Measurements from ENCODE around the gene ANKRD40CL.

ANKRD40CL gene

GRCh38 chr17:50719924-50720794 lies 47.2 kb downstream of the ANKRD40CL start:
- no peaks in the 10 kb centered on the region for H3K9me3 ChIP-seq (ENCODE audit: control insufficient read depth, low read length)
- no peaks in the 10 kb centered on the region for H3K27me3 ChIP-seq (ENCODE audit: control insufficient read depth, insufficient read depth, low read length, poor library complexity, severe bottlenecking)
- 0% methylated on average over 24 to 25 of the region's 25 CpGs for WGBS, 2 experiments
- H3K4me3 ChIP-seq (ENCODE audit: insufficient read depth, low read depth, low read length): peak overlapping the region; percentile 76
- no peaks in the 10 kb centered on the region for H3K36me3 ChIP-seq (ENCODE audit: control insufficient read depth, insufficient read depth, low read length)
- no peaks in the 10 kb centered on the region for H3K4me1 ChIP-seq (ENCODE audit: control insufficient read depth, insufficient read depth, low read length)
- H3K27ac ChIP-seq (ENCODE audit: insufficient read depth, low read depth, low read length, poor library complexity, severe bottlenecking): peak overlapping the region; percentile 97

GRCh38 chr17:50719144-50719923 lies 48.0 kb downstream of the ANKRD40CL start, which contains the start of gene LUC7L3:
TSS of gene LUC7L3 (plus strand) at chr17:50719603. CDS start at chr17:50719733, 130 bp downstream.
- Histone ChIP-seq H3K4me1 (ENCODE audit: control insufficient read depth, insufficient read depth, low read length) (no peaks in the 10 kb centered on the region), H3K9me3 (ENCODE audit: control insufficient read depth, low read length) (no peaks in the 10 kb centered on the region), H3K4me3 (ENCODE audit: insufficient read depth, low read depth, low read length) (peak within 1 kb of the TSS; percentile 76), H3K27ac (ENCODE audit: insufficient read depth, low read depth, low read length, poor library complexity, severe bottlenecking) (peak within 1 kb of the TSS; percentile 97), H3K36me3 (ENCODE audit: control insufficient read depth, insufficient read depth, low read length) (no peaks in the 10 kb centered on the region), H3K27me3 (ENCODE audit: control insufficient read depth, insufficient read depth, low read length, poor library complexity, severe bottlenecking) (no peaks in the 10 kb centered on the region)
- WGBS, 2 experiments: 5 to 6% methylated on average over 76 of the region's 76 CpGs

GRCh38 chr17:50715471-50715870 lies 51.8 kb downstream of the ANKRD40CL start:
- Histone ChIP-seq H3K9me3 (ENCODE audit: control insufficient read depth, low read length) (no peaks in the 10 kb centered on the region), H3K4me1 (ENCODE audit: control insufficient read depth, insufficient read depth, low read length) (peaks cover 4% of the 10 kb centered on the region), H3K36me3 (ENCODE audit: control insufficient read depth, insufficient read depth, low read length) (no peaks in the 10 kb centered on the region)

GRCh38 chr17:50712641-50713040 lies 54.7 kb downstream of the ANKRD40CL start:
- no peak overlapping the region for H3K27ac ChIP-seq (ENCODE audit: insufficient read depth, low read depth, low read length, poor library complexity, severe bottlenecking)
- H3K9me3 ChIP-seq (ENCODE audit: control insufficient read depth, low read length): no peaks in the 10 kb centered on the region
- 86 to 87% methylated on average over 6 to 9 of the region's 9 CpGs for WGBS, 2 experiments
- H3K27me3 ChIP-seq (ENCODE audit: control insufficient read depth, insufficient read depth, low read length, poor library complexity, severe bottlenecking): no peaks in the 10 kb centered on the region
- no peaks in the 10 kb centered on the region for H3K36me3 ChIP-seq (ENCODE audit: control insufficient read depth, insufficient read depth, low read length)
- no peak overlapping the region for H3K4me3 ChIP-seq (ENCODE audit: insufficient read depth, low read depth, low read length)
- peaks cover 15% of the 10 kb centered on the region for H3K4me1 ChIP-seq (ENCODE audit: control insufficient read depth, insufficient read depth, low read length)

More at GRCh38 chr17:50715471-50715870, 51.8 kb downstream of the ANKRD40CL start:
- no peaks in the 10 kb centered on the region for H3K27me3 ChIP-seq (ENCODE audit: control insufficient read depth, insufficient read depth, low read length, poor library complexity, severe bottlenecking)
- no peak overlapping the region for H3K4me3 ChIP-seq (ENCODE audit: insufficient read depth, low read depth, low read length)
- H3K27ac ChIP-seq (ENCODE audit: insufficient read depth, low read depth, low read length, poor library complexity, severe bottlenecking): no peak overlapping the region
- WGBS, 2 experiments: 88 to 91% methylated on average over 3 of the region's 3 CpGs

Data from ectodermal cell (in vitro differentiated cells).